NCI-H226 (cell line): ENCODE results near the gene GMEB2.
"Not testable (repeated sequence)": the region's sequence is repeated elsewhere in the genome, so short reads cannot be mapped to it uniquely, and the experiment has no call there.

ENCODE experiments used
- DNase-seq: peaks from one replicate; pipeline ENCODE4 v3.0.0-alpha.2; 2015

Gene GMEB2

DNA sequence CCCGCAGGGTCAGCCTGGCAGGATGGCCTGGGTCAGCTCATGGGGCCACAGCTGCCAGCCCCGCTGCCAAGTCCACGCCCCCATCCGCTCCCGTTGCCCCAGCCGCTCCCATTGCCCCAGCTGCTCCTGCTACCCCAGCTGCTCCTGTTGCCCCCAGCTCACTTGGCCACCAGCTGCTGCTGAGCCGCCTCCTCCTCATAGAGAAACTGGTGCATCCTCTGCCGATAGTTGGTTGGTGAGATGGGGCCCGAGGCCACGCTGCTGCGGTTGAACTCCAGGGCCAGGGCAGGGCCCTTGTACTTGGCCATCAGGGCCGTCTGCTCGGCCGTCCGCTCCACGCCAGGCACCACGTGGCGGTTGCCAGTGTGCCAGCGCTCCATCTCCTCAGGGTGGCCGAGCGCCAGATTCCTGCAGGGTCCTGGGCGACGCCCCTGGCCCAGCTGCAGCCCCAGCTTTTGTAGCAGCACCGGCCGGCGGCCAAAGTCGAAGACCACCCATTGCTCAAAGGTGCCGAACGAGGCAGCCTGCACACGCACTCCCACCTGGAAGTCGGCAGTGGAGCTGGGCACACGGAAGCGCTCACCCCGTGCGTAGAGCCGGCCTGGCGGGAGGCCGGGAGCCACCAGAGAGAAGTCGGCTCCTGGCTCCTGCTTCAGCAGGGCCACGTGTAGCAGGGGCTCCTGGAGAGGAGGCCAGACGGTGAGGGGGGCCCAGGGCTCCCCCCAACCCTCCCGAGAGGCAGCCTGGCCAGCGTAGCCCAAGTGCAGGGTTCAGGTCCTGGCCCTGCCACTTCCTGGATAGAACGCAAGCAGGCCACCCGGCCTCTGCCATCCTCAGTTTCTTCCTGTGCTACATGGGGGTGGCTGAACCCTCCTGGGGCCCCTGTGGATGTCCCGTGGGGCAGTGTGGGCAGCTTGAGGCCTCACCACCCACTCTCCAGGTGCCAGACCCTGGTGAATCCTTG is 57.6 kb downstream of the GMEB2 start:
- DNase-seq, result no peak

DNA sequence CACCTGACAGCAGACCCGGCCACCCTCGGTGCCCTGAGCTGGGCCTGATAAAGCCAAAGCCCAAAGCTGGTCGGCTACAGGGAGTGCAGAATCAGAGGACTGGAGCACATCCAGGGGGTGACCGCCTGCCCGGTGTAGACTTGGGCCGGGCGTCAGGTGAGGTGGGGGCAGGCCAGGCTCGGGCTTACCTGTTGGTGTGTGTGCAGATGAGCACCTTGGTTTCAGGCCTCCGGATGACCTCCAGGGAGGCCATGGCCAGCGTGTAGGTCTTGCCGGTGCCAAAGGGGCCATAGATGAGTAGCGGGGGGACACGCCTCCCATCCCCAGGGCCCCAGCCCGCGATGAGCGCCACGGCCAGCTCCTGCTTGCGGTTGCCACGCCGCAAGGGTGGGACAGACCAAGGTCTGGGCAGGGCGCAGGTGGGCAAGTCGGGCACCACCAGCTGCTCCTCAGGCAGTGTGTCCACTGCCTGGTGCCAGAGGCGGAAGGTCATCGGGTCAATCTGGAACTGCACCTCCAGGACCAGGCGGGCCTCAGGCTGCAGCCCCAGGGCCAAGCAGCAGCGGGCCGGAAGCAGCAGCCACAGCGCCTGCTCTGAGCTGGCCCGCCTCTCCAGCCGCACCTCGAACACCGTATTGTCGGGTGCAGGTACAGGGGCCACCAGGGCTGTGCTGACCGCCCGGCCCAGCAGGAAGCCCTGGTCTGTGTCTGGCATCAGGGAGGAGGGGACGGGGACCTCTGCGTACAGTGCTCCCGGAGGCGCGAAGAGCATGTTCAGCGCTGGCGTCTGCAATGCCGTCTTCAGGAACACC is 58.5 kb downstream of the GMEB2 start:
- DNase-seq, result no peak

DNA sequence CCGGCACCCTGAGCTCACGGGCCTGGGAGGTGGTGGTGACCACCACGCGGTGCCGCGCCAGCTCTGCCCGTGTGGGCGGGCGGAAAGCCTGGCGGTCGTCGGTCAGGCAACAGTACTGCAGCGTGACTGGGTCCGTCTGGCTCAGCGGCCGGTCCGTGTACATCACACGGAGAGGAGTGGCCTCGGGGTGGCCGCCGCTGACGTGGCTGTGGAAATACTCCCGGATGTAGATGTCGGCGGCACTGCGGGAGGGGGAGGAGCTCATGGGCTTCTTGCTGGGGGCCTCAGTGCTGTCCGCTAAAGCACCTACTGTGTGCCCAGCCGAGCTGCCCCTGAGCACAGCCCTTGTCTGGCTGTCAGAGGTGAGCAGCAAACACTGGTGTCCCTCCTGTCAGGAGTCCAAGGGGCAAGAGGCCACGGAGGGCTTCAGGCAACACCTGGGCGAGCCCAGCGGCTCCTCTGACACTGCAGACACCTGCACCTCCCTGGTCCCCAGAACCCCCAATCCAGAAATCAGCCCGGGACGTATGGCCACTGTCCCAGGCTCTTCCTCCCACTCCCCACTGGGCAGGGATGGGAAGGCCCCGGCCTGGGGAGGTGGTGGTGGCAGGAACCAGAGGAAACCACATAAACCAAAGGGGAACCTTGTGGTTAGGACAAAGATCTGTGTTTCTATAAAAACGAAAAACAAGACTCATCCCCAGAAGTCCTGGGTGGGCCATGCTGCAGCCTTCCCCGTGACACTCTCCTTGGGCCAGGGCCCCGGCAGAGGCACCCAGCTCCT is 59.3 kb downstream of the GMEB2 start:
- no peak for DNase-seq

DNA sequence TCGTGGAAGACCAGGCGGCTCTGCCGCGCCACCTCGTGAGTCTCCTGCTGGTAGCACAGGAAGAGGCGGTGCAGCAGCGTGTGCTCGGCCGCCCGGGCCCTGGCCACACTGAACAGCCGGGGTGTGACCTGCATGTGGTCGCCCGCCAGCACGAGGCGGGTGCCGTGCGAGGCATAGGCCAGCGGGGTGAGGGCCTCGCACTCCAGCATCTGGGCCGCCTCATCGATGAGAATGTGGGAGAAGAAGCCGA is 59.8 kb downstream of the GMEB2 start:
- DNase-seq, result no peak

DNA sequence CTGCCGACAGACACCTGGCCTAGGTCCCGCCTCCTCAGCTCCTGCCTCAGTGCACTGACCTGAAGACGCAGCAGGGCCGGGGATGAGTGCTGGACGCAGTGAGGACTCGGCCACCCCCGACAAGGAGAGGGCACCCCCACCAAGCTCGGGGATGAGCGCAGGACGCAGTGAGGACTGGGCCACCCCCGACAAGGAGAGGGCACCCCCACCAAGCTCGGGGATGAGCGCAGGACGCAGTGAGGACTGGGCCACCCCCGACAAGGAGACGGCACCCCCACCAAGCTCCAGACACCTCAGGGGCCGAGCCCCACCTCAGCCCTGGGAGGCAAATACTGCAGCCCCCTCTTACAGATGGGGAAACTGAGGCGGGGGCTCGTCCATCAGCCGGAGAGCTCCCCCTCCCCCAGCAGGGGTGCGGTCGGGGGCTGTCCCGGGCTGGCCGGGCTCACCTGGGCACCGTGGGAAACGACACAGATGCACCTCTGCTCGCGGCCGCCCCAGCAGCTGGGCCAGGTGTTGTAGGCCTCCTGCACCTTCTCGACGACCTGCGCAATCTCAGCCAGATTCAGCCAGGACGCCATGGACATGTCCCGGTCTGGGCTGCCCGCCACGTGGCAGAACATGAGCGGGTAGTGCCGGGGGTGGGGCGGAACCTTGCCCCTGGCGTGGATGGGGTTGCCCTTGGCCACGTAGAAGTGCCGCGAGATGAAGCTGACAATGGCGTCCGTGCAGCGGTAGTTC is 60.3 kb downstream of the GMEB2 start:
- no peak for DNase-seq

DNA sequence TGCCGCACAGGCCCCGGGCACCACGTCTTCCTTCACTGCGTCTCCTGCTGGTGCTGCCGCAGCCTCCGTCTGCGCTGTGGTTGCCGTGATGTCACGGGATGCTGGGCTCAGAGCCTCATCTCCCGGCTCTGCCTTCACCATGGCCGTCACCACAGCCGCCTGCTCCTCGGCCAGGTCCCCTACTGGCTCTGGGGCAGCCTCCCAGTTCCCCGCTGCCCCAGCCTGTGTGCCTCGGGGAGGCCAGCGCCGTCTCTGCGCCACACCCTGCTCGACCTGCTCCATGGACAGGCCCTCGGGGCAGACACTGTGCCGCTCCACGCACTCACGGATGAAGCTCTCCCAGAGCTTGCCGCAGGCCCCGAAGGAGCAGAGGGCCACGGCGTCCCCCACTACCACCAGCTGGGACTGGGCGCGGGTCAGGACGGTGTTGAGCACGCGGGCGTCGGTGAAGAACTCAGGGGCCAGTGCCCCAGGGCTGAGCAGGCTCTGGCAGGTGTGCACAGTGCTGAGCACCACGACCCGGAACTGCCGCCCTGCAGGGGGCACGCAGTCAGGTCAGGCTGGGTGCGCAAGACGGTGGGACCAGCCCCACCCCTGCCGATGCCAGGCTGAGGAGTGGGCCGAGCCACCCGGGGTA is 61.1 kb downstream of the GMEB2 start:
- DNase-seq, result no peak

DNA sequence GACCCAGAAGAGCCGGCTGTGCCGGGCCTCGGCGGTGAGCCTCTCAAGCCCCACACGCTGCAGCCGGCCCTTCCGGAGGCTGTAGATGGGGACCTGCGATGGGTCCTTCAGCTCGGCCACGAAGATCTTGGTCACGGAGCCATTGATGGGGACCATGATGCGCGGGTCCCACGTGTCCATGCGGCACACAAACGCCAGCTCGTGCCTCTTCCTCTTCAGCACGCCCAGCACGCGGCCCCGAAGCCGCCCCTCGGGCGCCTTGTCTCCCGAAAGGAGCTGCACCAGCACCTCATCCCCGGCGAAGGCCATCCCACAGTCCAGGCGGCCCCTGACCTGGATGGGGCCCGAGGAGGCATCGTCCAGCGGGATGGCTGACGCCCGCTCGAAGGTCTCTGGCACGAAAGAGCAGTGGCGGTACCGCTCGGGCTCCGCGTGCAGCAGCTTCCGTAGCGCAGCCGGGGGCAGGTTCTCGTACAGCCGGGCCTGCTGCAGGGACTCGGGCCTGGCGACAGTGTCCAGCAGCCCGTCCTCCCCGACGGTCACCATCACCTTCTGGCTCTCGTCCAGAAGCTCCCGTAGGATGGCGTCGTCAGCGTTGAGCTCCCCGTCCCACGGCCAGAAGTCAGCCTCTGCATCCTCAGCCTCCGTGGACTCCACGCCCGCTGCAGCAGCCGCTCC is 61.7 kb downstream of the GMEB2 start:
- no peak for DNase-seq

DNA sequence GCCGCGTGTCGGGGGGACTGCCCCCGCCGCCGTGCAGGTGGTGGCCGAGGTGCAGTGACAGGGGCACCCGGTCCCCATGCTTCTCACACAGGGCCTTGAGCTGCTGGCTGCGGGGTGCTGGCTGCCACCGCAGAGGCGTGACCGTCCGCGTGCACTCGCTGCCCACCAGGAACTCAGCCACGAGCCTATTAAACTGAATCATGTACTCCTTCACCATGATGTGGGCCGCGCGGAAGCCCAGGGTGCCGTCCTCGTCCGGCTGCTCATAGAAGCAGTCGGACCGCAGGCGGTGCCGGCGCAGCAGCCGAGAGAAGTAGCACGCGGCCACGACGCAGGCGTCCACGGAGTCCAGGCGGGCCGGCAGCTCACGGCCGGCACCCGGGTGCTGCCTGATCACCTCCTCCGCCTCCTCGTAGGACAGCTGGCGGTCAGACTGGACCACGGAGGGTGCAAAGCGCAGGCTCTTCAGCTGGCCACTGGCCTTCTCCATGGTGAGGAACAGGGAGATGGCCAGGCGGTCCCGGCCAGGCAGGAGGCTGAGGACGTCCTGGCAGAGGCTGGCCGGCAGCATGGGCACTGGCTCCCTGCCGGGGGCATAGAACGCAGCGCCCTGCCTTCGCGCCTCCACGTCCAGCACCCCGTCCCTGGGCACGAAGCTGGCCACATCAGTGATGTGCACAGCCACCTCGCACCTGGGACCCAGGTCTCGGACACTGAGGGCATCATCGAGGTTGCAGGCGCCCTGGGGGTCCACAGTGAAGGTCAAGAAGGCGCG is 62.7 kb downstream of the GMEB2 start:
- no peak for DNase-seq

DNA sequence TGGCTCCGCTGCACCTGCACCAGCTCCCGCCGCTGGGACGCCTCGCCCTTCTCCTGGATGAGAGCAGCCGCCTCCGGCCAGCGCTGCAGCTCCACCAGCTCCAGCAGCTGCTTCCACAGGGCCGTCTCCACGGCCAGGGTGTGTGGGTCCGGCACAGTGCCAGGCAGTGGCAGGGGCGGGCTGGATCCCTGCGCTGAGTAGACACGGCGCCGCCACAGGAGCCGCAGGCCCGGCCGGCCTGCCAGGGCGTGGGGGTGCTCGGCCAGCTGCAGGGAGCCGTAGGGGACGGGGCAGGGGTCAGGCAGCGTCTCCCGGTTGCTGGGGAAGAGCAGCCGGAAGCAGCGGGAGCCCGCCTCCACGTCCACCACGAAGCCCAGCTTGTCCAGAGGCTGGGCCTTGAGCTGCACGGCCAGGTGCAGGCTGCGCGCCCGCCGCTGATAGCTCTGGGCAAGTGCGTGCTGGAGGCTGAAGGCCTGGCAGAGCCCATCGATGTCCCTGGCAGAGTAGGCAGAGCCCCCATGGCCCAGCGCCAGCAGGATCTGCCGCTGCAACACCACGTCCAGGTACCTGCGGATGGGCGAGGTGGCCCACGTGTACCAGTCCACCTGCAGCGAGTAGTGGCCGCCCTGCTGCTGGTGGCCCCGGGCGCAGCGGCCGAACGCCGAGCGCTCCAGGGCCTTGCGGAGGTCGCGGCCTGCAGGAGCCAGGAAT is 63.5 kb downstream of the GMEB2 start:
- no peak for DNase-seq

DNA sequence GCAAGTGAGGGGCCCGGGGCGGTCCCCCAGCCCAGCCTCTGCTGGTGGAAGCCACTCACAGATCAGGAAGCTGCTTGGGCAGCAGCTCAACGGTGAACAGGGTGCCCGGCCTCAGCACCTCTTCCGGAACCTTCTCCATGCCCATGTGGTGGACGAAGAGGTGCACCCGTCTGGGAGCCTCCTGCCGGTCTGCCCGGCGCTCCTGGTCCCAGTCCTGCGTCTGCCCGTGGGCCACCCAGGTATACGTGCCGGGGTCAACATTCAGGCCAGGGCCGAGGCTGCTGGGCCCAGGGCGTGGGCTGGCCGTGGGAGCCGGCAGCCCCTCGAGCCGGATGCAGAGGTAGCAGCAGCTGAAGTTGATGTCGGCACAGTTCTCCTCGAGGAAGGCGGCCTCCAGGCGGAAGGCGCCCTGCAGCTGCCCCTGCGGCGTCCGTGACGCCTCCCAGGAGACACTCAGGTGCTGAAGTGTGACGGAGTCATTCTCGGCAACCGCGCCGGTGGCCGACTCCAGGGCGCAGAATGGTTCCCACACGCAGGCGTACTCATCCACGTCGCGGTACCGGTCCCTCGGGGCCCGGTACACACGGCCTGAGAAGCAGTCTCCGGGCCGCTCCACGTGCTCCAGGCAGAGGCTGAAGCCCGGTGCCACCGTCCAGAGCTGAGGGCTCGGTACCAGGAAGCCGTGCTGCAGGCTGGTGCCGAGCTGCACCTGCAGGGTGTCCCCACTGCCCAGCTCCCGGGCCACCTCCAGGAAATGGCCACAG is 64.3 kb downstream of the GMEB2 start:
- DNase-seq, result no peak

DNA sequence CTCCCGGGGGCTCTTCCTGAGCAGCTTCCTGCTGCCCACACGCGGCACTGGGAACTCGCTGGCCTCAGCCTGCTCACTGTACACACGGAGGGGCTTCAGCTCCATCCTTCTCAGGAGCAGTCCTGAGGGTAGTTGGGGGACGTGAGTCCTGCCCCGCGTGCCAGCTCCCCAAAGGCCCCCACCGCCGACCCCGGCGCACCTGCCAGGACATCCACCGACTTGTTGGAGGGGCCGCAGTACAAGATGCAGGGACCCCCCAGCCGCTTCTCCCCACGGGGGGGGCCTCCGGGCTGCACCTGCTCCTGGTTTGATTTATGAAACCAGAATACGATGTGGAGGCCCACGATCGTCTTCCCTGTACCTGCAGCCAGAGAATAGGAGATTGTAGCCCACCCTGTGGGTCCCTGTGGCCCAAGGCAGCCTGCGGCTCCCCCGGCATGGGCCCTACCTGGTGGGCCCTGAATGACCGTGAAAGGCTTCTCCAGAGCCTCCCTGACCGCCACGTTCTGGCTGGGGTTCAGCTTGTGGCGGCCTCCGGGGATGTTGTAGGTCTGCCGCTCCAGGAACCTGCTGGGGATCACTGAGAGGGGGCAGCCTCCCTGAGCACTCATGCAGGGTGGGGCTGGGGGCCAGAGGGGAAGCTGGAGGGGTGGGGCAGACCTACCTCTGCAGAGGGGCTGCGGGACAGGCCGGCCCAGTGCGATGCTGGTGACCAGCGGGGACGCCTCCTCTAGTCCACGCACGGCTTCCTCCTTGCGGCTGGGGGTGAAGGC is 65.1 kb downstream of the GMEB2 start:
- DNase-seq, result no peak

DNA sequence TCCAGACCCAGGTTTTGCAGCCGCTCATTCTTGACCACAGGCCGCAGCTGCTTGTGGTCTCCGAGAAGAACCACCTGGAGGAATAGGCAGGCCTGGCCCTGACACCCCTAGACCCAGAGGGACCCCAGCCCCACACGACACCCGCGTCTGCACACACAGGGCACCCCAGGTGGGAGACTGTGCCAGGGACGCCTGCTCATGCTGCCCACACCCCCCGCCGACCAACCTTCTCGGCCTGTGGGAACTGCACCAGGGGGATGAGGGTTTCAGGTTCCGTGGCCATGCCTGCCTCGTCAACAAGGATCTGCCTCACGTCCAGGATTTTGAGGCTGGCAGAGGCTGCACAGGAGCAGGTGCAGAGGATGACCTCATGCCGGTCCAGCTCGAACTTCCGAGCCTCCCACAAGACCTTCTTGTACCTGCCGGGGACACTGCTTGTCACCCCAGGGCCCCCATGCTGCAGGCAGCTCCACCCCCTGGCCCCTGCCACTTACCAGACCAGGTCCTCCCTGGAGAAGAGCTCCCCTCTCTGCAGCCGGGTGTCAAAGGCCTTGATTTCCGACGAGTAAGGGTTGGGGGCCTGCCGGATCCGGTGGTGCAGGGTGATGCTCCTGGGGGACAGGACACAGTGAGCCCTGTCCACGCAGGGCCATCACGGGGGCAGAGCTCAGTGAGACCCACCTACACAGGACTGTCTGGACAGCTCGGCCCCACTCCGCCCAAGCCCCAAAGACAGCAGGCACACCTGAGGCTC is 65.9 kb downstream of the GMEB2 start:
- no peak for DNase-seq

DNA sequence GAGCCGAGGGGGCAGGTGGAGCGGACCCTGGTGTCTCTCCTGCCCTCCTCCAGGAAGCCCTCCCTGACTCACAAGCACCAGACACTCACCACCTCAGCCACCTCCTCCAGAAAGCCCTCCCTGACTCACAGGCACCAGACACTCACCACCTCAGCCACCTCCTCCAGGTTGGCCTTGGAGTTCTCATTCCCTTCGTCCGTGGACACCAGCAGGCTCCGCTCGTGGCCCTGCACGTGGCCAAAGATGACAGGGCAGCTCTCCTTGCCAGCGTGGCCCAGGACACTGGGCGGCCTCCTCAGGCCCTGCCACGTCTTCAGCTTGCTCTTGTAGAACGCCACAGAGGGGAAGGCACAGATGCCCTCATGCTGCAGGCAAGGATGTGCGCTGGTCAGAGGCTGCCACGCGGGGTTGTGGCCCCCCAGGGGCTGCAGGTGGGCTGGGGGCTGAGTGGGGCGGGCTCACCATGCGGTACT is 66.5 kb downstream of the GMEB2 start:
- no peak for DNase-seq

DNA sequence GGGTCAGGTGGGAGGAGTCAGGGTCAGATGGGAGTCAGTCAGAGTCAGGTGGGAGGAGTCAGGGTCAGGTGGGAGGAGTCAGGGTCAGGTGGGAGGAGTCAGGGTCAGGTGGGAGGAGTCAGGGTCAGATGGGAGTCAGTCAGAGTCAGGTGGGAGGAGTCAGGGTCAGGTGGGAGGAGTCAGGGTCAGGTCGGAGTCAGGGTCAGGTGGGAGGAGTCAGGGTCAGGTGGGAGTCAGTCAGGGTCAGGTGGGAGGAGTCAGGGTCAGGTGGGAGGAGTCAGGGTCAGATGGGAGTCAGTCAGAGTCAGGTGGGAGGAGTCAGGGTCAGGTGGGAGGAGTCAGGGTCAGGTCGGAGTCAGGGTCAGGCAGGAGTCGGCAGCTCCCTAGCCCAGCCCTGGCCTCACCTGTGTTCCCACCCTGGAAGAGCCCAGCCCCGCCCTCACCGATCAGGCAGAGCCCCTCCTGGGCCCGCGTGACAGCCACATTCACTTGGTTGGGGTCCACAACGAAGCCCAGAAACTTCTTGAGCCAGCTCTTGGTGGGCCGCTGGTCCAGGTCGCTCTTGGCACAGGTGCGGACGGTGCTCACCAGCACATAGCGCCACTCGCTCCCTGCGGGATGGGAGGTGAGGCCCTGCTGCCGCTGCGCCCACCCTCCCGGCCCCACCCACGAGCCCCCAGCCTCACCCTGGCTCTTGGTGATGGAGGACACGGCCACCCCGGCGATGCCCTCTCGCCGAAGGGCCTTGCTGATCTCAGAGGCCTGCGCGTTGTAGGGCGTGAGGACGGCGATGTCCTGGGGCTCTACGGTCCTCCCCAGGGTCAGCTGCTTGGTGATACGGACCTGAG is 67.2 kb downstream of the GMEB2 start:
- not testable (repeated sequence) for DNase-seq

DNA sequence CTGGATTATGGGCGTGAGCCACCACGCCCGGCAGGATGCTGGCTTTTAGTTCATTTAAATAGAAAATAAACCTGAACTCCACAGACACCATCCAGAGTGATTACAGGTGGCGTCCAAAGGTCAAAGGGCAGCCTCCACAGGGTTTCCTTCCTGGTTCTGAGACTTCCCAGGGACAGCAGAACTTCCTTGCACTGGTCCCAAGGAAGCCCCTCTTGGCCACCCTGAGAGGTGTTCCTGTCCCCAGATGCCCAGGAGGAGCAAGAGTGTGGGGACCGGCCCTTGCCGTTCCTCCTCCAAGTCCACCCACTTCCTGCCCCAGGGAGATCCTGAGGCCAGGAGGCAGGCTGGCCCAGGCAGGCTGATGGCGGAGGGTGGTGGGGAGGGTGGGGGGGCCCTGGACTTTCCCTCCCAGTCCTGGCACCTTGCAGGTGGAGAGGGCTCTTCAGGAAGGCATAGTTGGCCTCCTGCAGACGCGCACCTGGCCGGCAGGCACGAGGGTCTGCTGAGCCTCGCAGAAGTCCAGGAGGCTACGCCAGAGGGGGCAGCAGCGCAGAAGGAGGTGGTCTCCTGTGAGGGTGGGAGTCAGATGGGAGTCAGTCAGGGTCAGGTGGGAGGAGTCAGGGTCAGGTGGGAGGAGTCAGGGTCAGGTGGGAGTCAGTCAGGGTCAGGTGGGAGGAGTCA is 68.0 kb downstream of the GMEB2 start:
- no peak for DNase-seq

DNA sequence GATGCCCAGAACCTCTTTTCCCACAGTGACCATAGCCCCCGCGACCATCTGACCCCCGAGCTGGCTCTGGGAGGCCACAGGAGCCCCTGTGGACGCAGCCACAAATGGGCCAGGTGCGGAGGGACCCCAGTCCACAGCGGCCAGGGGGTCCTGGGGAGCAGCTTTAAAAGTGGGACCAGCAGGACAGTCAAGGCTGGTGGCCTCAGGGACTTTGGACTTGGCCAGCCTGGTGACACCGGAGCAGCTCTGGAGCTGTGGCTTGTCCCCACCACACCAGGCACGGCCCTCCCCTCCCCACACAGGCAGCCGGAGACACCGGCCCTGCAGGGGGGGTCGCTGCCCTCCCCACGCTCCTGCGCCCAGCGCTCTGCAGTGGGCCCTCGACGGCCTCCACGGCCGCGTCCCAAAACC is 69.4 kb downstream of the GMEB2 start:
- no peak for DNase-seq
